Neural progenitor cell (in vitro differentiated cells): ENCODE results near the gene RNF138. TPM values are rescaled to one million over a fixed set of nuclear protein-coding genes. Genes with fewer than 3 reads are reported as not detected.

Experiments used
- DNase-seq: peaks from one replicate; pipeline ENCODE4 v3.0.0-alpha.2; 2016; ENCODE audit warnings: low spot score
- H2AFZ ChIP-seq: fragments of 200-600 bp; sonication (generic); replicated peaks from 2 replicates; pipeline ENCODE4 v1.6.1; 2016; ENCODE audit warnings: antibody characterized with exemption
- H3F3A ChIP-seq: fragments of 200-600 bp; sonication (generic); 2 replicates; pipeline ENCODE4 v1.6.1; 2016; ENCODE audit warnings: antibody characterized with exemption, low read depth
- H3K27ac ChIP-seq: fragments of 200-600 bp; sonication (generic); 2 replicates; pipeline ENCODE4 v1.5.1; 2016; ENCODE audit warnings: mild to moderate bottlenecking
- H3K27me3 ChIP-seq: fragments of 200-600 bp; sonication (generic); 2 replicates; pipeline ENCODE4 v1.6.1; 2016; ENCODE audit warnings: mild to moderate bottlenecking, moderate library complexity
- H3K36me3 ChIP-seq: fragments of 200-600 bp; sonication (generic); 2 replicates; pipeline ENCODE4 v1.5.1; 2016
- H3K4me1 ChIP-seq: fragments of 200-600 bp; sonication (generic); 2 replicates; pipeline ENCODE4 v1.6.1; 2016; ENCODE audit warnings: mixed run types
- H3K4me2 ChIP-seq: fragments of 200-600 bp; sonication (generic); 2 replicates; pipeline ENCODE4 v1.6.1; 2016
- H3K4me3 ChIP-seq: fragments of 200-600 bp; sonication (generic); 2 replicates; pipeline ENCODE4 v1.5.1; 2016
- H3K79me2 ChIP-seq: fragments of 200-600 bp; sonication (generic); 2 replicates; pipeline ENCODE4 v1.6.1; 2016; ENCODE audit warnings: low read depth
- H3K9ac ChIP-seq: fragments of 200-600 bp; sonication (generic); 2 replicates; pipeline ENCODE4 v1.6.1; 2016
- H3K9me3 ChIP-seq: fragments of 200-600 bp; sonication (generic); 2 replicates; pipeline ENCODE4 v1.5.1; 2016; ENCODE audit warnings: low read depth
- H4K20me1 ChIP-seq: fragments of 200-600 bp; sonication (generic); 2 replicates; pipeline ENCODE4 v1.6.1; 2016; ENCODE audit warnings: low read depth
- H3K27ac Mint-ChIP-seq: 3 replicates; pipeline ENCODE4 v1.8.0; 2021; ENCODE audit warnings: mixed read lengths
- H3K27me3 Mint-ChIP-seq: 2 replicates; pipeline ENCODE4 v1.8.0; 2022; ENCODE audit warnings: low read depth, mild to moderate bottlenecking, inconsistent platforms, moderate library complexity, mixed read lengths; ENCODE audit not compliant: insufficient read depth
- H3K36me3 Mint-ChIP-seq: 3 replicates; pipeline ENCODE4 v1.8.0; 2021; ENCODE audit warnings: mixed read lengths
- H3K4me1 Mint-ChIP-seq: 3 replicates; pipeline ENCODE4 v1.8.0; 2021; ENCODE audit warnings: mixed read lengths
- H3K4me3 Mint-ChIP-seq: 3 replicates; pipeline ENCODE4 v1.8.0; 2021; ENCODE audit warnings: mild to moderate bottlenecking, moderate library complexity, mixed read lengths
- H3K9me3 Mint-ChIP-seq: 3 replicates; pipeline ENCODE4 v1.8.0; 2020; ENCODE audit warnings: mixed read lengths
- EZH2 ChIP-seq: fragments of 200-600 bp; sonication (generic); IDR thresholded peaks from 2 replicates; pipeline ENCODE4 v1.6.1; 2017; ENCODE audit warnings: antibody characterized with exemption, mild to moderate bottlenecking, moderate library complexity
- EZH2phosphoT487 ChIP-seq: fragments of 200-600 bp; sonication (generic); IDR thresholded peaks from 2 replicates; pipeline ENCODE4 v1.6.1; 2017; ENCODE audit warnings: antibody characterized with exemption
- total RNA-seq: library from RNA; depleted of rRNA; stranded (reverse); fragments of >200 nt; gene quantifications from 2 replicates; pipeline ENCODE4 v1.2.3, GENCODE V29; 2015; ENCODE audit warnings: low replicate concordance
- TF ChIP-seq, protein P1 (sequence below): fragments of 200-600 bp; sonication (generic); IDR thresholded peaks from 2 replicates; pipeline ENCODE4 v1.5.1; 2017; ENCODE audit warnings: antibody characterized with exemption, mild to moderate bottlenecking

Gene RNF138
- 69.4 and 83.8 TPM in 2 replicates for total RNA-seq

DNA sequence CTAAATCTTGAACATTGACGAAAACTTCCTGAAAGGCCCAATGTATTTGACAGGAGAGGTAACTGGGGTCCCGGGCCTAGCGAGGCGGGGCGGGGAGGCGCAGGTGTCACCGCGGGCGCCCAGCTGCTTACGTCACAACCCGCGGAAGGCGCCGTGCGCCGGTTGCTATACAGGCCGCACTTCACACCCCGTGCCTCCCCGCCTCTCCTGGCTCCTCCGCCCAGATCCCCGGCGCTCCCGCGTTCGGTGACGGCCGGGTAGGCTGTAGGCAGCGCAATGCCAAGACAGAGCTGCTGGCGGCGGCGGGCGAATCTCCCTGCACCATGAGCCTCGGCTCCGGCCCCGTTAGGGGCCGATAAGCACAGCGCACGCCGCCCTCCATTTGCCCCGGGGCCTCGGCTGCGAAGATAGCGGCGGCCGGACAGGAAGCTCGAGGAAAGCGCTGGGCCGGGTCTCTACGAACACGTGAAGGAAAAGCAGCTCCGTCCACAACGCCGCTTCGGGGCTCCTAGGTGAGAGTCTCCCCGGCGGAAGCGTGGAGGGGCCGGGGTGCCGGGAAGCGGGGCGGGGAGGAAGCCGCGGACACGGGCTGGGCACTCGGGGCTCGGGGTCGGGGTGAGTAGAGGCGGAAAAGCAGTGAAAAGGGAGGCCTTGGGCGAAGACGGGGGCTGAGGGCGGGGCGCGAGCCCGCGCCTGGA lies at the start of gene RNF138:
TSS of gene RNF138 (plus strand) at position 151 of the 698 bp plus-strand sequence. CDS start 903 bp downstream, outside the sequence.
- H3K4me1 Mint-ChIP-seq: peaks cover 25% of the 10 kb centered on the region
- peak within 1 kb of the TSS; percentile 76 for H3K9ac ChIP-seq
- peak within 1 kb of the TSS; percentile 97 for H3K4me3 Mint-ChIP-seq
- no peaks in the 10 kb centered on the region for H3K27me3 ChIP-seq
- H3K27ac Mint-ChIP-seq: peak within 1 kb of the TSS; percentile 94
- DNase-seq: peak; percentile 94
- H3K27me3 Mint-ChIP-seq: peaks cover 6% of the 10 kb centered on the region
- TF ChIP-seq EZH2: peak; percentile 43
- no peak for TF ChIP-seq EZH2phosphoT487
- TF ChIP-seq, protein P1, sequence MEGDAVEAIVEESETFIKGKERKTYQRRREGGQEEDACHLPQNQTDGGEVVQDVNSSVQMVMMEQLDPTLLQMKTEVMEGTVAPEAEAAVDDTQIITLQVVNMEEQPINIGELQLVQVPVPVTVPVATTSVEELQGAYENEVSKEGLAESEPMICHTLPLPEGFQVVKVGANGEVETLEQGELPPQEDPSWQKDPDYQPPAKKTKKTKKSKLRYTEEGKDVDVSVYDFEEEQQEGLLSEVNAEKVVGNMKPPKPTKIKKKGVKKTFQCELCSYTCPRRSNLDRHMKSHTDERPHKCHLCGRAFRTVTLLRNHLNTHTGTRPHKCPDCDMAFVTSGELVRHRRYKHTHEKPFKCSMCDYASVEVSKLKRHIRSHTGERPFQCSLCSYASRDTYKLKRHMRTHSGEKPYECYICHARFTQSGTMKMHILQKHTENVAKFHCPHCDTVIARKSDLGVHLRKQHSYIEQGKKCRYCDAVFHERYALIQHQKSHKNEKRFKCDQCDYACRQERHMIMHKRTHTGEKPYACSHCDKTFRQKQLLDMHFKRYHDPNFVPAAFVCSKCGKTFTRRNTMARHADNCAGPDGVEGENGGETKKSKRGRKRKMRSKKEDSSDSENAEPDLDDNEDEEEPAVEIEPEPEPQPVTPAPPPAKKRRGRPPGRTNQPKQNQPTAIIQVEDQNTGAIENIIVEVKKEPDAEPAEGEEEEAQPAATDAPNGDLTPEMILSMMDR: peak; percentile 11
- H3F3A ChIP-seq: peaks cover 28% of the 10 kb centered on the region
- no peaks in the 10 kb centered on the region for H3K9me3 ChIP-seq
- H3K36me3 ChIP-seq: no peaks in the 10 kb centered on the region
- H3K4me1 ChIP-seq: peaks cover 14% of the 10 kb centered on the region
- H3K36me3 Mint-ChIP-seq: peaks cover 19% of the 10 kb centered on the region
- H3K79me2 ChIP-seq: peaks cover 43% of the 10 kb centered on the region
- H2AFZ ChIP-seq: peak within 1 kb of the TSS; percentile 90
- H4K20me1 ChIP-seq: peaks cover 33% of the 10 kb centered on the region
- peak within 1 kb of the TSS; percentile 97 for H3K27ac ChIP-seq
- peak within 1 kb of the TSS; percentile 92 for H3K4me2 ChIP-seq
- no peaks in the 10 kb centered on the region for H3K9me3 Mint-ChIP-seq
- H3K4me3 ChIP-seq: peak within 1 kb of the TSS; percentile 61

DNA sequence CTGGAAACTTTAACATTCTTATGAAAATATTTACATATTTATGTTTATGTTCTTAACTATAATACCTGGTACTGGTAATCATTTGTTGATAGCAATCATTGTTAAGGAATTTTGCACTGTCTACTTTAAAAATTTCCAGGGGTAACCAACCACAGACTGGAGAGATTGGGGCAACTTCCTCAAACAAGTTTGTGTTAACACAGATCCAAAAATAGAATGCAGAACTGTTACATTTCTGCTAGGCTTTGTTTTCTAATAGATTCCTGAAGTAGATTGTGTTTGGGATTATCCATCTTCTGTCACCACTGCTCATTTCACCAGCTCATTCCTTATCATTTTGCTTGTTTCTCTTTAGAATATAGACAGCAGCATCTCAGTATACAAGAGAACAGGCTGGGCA lies 49.3 kb upstream of the RNF138 start:
- Mint-ChIP-seq H3K4me3 (no peak overlapping the region), H3K27ac (no peak overlapping the region), H3K9me3 (peaks cover 3% of the 10 kb centered on the region), H3K4me1 (no peaks in the 10 kb centered on the region), H3K27me3 (no peaks in the 10 kb centered on the region), H3K36me3 (no peaks in the 10 kb centered on the region)
- Histone ChIP-seq H3K4me1 (no peaks in the 10 kb centered on the region), H3K27ac (no peak overlapping the region), H3K27me3 (no peaks in the 10 kb centered on the region), H3K9ac (no peak overlapping the region), H3K79me2 (no peaks in the 10 kb centered on the region), H3K36me3 (no peaks in the 10 kb centered on the region), H3F3A (no peaks in the 10 kb centered on the region), H3K4me3 (no peak overlapping the region), H3K9me3 (no peaks in the 10 kb centered on the region), H3K4me2 (no peak overlapping the region), H2AFZ (no peak overlapping the region), H4K20me1 (no peaks in the 10 kb centered on the region)
- DNase-seq: no peak
- TF ChIP-seq, protein P1: no peak
- TF ChIP-seq EZH2phosphoT487 (no peak), EZH2 (no peak)

DNA sequence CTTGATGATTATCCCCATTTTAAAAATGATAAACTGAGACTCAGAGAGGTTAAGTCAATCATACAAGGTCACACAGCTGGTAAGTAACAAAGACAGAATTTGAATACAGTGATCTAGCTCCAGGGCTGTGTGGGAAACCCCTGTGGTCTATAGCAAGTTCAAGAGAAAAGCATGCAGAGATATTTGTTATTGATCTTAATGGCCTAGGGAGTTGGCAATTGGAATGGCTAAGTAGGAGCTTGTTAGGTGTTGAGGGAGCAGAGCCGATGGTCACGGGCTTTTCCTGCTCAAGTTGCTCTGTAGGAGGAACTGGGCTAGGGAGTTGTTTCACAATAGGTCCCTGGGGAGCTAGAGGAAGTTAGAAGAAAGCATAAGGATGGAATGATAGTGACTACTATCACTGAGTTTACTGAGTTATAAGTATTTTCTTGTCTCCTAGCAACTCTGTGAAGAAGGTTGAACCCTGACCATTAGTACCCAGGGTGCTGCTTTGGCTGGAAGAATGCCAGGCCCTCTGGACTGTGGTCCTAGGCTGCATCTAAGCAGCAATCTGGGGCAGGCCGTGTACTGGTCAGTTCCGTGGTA lies 43.1 kb upstream of the RNF138 start:
- Mint-ChIP-seq H3K36me3 (no peaks in the 10 kb centered on the region), H3K4me1 (peaks cover 4% of the 10 kb centered on the region), H3K4me3 (no peak overlapping the region), H3K9me3 (no peaks in the 10 kb centered on the region), H3K27me3 (peaks cover 3% of the 10 kb centered on the region), H3K27ac (peak overlapping the region; percentile 35)
- Histone ChIP-seq H3K4me3 (no peak overlapping the region), H3K36me3 (no peaks in the 10 kb centered on the region), H3K27ac (no peak overlapping the region), H4K20me1 (no peaks in the 10 kb centered on the region), H3K9ac (no peak overlapping the region), H3F3A (no peaks in the 10 kb centered on the region), H3K9me3 (no peaks in the 10 kb centered on the region), H3K4me1 (no peaks in the 10 kb centered on the region), H2AFZ (no peak overlapping the region), H3K79me2 (no peaks in the 10 kb centered on the region), H3K27me3 (no peaks in the 10 kb centered on the region), H3K4me2 (no peak overlapping the region)
- no peak for DNase-seq
- TF ChIP-seq, protein P1: no peak
- TF ChIP-seq EZH2phosphoT487 (no peak), EZH2 (no peak)
